Glutamatergic neuron (in vitro differentiated cells): ENCODE results near the gene GPRC5D. TPM values are rescaled to one million over a fixed set of nuclear protein-coding genes. Genes with fewer than 3 reads are reported as not detected.

Experiments
- DNase-seq: peaks from one replicate; pipeline ENCODE4 v3.0.0; 2022
- H3K27ac Mint-ChIP-seq: one replicate; pipeline ENCODE4 v1.8.0; 2020; ENCODE audit warnings: mild to moderate bottlenecking, mixed read lengths, inconsistent platforms; ENCODE audit not compliant: unreplicated experiment
- H3K27me3 Mint-ChIP-seq: one replicate; pipeline ENCODE4 v1.8.0; 2020; ENCODE audit warnings: mild to moderate bottlenecking, moderate library complexity, mixed read lengths, inconsistent platforms; ENCODE audit not compliant: unreplicated experiment
- H3K36me3 Mint-ChIP-seq: one replicate; pipeline ENCODE4 v1.8.0; 2020; ENCODE audit warnings: mild to moderate bottlenecking, mixed read lengths, inconsistent platforms; ENCODE audit not compliant: unreplicated experiment
- H3K4me1 Mint-ChIP-seq: one replicate; pipeline ENCODE4 v1.8.0; 2020; ENCODE audit warnings: mild to moderate bottlenecking, low read depth, mixed read lengths, inconsistent platforms; ENCODE audit not compliant: unreplicated experiment
- H3K4me3 Mint-ChIP-seq: one replicate; pipeline ENCODE4 v1.8.0; 2020; ENCODE audit warnings: mild to moderate bottlenecking, mixed read lengths, inconsistent platforms; ENCODE audit not compliant: unreplicated experiment
- H3K9me3 Mint-ChIP-seq: one replicate; pipeline ENCODE4 v1.8.0; 2020; ENCODE audit warnings: mild to moderate bottlenecking, moderate library complexity, mixed read lengths, inconsistent platforms; ENCODE audit not compliant: unreplicated experiment
- total RNA-seq: library from RNA; stranded (reverse); fragmentation: NEBNext Ultra II Directional; extraction: Animal tissue kit (Norgen Biotek cat#: 25700); gene quantifications from one replicate; pipeline ENCODE4 v1.2.1, GENCODE V29; 2021; ENCODE audit not compliant: unreplicated experiment
- TF ChIP-seq, protein P1 (sequence below): fragments of 200-600 bp; sonication (generic); IDR thresholded peaks from one replicate; pipeline ENCODE4 v1.5.0; 2021; ENCODE audit not compliant: partially characterized antibody, unreplicated experiment

The GPRC5D gene
- total RNA-seq, 1 donor from 2014 or later: not detected

DNA sequence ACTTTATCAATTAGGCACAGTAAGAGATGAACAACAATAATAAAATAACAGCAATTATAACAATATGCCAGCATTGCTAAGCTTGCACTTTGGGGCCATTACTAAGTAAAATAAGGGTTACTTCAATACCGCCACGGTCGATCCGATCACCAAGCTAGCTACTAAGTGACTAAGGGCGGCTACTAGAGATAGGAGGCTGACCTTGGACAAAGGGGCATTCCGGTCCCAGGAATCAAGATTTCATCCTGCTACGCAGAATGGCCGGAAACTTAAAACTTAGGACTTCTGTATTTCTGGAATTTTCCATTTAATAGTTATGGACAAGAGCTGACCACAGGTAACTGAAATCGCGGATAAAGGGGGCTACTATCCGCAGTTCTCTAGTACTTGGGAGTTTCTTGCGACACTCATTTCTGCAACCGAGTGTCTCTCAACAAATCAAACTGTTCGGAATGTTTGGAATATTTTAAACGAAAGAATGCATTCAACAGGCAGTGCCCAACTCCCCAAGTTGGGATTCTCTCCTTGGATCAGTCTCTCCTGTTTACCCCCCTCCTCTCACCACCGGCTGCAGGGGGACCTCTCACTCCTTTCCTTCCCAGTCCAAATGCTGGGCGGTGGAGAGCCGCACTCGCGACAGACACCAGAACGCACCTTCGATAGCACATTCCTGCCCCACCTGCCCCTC is 47.4 kb upstream of the GPRC5D start:
- no peak overlapping the region for H3K27ac Mint-ChIP-seq
- H3K4me1 Mint-ChIP-seq: peaks cover 6% of the 10 kb centered on the region
- peaks cover 5% of the 10 kb centered on the region for H3K9me3 Mint-ChIP-seq
- peak overlapping the region; percentile 94 for H3K4me3 Mint-ChIP-seq
- H3K36me3 Mint-ChIP-seq: peaks cover 5% of the 10 kb centered on the region
- TF ChIP-seq, protein P1, sequence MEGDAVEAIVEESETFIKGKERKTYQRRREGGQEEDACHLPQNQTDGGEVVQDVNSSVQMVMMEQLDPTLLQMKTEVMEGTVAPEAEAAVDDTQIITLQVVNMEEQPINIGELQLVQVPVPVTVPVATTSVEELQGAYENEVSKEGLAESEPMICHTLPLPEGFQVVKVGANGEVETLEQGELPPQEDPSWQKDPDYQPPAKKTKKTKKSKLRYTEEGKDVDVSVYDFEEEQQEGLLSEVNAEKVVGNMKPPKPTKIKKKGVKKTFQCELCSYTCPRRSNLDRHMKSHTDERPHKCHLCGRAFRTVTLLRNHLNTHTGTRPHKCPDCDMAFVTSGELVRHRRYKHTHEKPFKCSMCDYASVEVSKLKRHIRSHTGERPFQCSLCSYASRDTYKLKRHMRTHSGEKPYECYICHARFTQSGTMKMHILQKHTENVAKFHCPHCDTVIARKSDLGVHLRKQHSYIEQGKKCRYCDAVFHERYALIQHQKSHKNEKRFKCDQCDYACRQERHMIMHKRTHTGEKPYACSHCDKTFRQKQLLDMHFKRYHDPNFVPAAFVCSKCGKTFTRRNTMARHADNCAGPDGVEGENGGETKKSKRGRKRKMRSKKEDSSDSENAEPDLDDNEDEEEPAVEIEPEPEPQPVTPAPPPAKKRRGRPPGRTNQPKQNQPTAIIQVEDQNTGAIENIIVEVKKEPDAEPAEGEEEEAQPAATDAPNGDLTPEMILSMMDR: no peak
- peaks cover 8% of the 10 kb centered on the region for H3K27me3 Mint-ChIP-seq
- peak; percentile 32 for DNase-seq

DNA sequence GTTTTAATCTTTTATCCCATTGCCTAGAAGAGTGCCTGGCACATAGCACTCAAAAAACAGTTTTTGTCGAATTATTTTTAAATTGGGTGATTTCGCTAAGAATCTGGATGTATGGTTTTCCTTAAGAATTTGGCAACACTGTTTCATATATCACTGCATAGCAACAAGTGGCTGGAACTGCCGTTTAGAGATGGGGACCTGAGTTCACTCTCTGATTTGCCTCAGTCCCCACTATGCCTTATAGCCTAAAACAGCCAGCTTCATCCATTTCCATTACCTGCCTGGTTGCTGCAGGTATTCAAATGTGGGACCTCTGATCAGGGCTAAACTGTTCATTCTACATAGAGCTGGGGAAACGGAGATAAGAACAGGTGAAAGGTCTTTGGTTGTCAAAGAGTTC is 46.3 kb upstream of the GPRC5D start:
- DNase-seq: no peak
- Mint-ChIP-seq H3K9me3 (peaks cover 5% of the 10 kb centered on the region), H3K27me3 (peaks cover 10% of the 10 kb centered on the region), H3K4me3 (no peak overlapping the region), H3K4me1 (peaks cover 6% of the 10 kb centered on the region), H3K36me3 (peaks cover 5% of the 10 kb centered on the region), H3K27ac (no peak overlapping the region)
- TF ChIP-seq, protein P1: no peak

DNA sequence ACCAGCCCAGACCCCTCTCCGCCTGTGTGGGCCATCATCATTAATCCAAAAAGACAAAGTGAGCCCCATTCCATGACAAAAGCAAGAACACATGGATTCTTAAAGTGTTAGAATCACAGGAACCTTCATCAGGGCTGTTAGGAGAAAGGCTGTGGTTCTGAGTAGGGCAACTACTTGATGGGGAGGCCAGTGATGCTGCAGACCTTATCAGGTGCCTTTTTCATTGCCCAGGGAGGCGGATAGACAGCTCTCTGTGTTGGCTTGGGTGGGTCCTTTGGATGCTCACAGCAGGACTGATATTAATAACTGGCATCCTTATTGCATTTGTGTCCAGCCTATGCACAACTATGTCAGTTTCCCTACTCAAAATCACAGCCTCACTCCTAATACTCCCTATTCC is 45.8 kb upstream of the GPRC5D start:
- Mint-ChIP-seq H3K27ac (no peak overlapping the region), H3K36me3 (peaks cover 5% of the 10 kb centered on the region), H3K4me3 (no peak overlapping the region), H3K9me3 (peaks cover 5% of the 10 kb centered on the region), H3K27me3 (peaks cover 11% of the 10 kb centered on the region), H3K4me1 (peaks cover 6% of the 10 kb centered on the region)
- no peak for DNase-seq
- TF ChIP-seq, protein P1: no peak

DNA sequence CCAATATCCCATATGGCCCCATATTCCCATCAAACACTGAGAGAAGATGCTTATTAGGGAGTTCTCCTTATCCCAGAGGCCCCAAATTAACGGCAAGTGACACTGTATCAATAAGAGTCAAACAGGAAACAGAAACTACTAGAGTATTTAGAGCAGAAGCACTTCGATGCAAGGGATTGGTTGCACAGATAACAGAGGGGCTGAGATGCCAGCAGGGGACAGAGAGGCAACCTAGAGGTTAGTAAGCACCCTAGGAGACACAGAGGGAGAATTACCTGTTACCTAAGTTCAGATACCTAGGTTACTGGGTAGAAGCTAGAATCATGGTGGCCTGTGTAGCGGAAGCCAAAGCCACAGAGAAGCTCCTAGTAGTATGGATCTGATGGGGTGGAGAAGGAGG is 45.2 kb upstream of the GPRC5D start:
- Mint-ChIP-seq H3K27me3 (peaks cover 11% of the 10 kb centered on the region), H3K4me1 (peaks cover 6% of the 10 kb centered on the region), H3K4me3 (no peak overlapping the region), H3K36me3 (peaks cover 5% of the 10 kb centered on the region), H3K27ac (no peak overlapping the region), H3K9me3 (peaks cover 5% of the 10 kb centered on the region)
- no peak for DNase-seq
- TF ChIP-seq, protein P1: no peak

DNA sequence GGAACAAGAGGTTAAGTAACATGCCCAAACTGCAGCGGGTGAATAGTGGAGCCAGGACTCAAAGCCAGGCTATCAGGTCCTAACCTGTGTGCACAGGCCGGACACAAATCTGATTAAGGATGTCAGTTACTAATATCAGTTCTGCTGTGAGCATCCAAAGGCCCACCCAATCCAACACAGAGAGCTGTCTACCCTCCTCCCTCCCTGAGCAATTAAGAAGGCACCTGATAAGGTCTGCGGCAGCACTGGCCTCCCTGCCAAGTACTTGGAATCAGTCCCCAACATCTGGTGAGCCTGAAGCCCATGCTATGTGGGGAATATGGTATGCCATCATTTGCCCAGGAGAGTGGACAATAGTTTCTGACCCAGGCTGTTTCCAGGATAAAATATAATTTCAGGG is 44.2 kb upstream of the GPRC5D start:
- H3K27ac Mint-ChIP-seq: no peak overlapping the region
- H3K9me3 Mint-ChIP-seq: no peaks in the 10 kb centered on the region
- no peaks in the 10 kb centered on the region for H3K36me3 Mint-ChIP-seq
- H3K27me3 Mint-ChIP-seq: peaks cover 5% of the 10 kb centered on the region
- peaks cover 3% of the 10 kb centered on the region for H3K4me1 Mint-ChIP-seq
- no peak overlapping the region for H3K4me3 Mint-ChIP-seq
- no peak for DNase-seq
- TF ChIP-seq, protein P1: no peak
